Erythroblast (primary cell): ENCODE measurements around the gene THOP1.

Experiments used
- DNase-seq, 2 experiments: peaks; one replicate each; lab custom pipeline; 2025; lab: John Stamatoyannopoulos, UW
- GATA1 ChIP-seq: IDR thresholded peaks from 2 replicates; pipeline ENCODE4 v1.6.1; 2011; ENCODE audit warnings: low read depth, mild to moderate bottlenecking, control low read depth, low read length, moderate library complexity
- POLR2A ChIP-seq: IDR thresholded peaks from 2 replicates; pipeline ENCODE4 v1.6.1; 2011; ENCODE audit warnings: mild to moderate bottlenecking, low read length

Gene THOP1

GRCh38 chr19:2846180-2846894 is 61.0 kb downstream of the THOP1 start:
- no peak for DNase-seq
- TF ChIP-seq POLR2A (no peak), GATA1 (no peak)

GRCh38 chr19:2847507-2847906 is 62.2 kb downstream of the THOP1 start:
- TF ChIP-seq POLR2A = no peak
- no peak for TF ChIP-seq GATA1
- DNase-seq = no peak

GRCh38 chr19:2848616-2849015 is 63.3 kb downstream of the THOP1 start:
- DNase-seq = no peak

DNA sequence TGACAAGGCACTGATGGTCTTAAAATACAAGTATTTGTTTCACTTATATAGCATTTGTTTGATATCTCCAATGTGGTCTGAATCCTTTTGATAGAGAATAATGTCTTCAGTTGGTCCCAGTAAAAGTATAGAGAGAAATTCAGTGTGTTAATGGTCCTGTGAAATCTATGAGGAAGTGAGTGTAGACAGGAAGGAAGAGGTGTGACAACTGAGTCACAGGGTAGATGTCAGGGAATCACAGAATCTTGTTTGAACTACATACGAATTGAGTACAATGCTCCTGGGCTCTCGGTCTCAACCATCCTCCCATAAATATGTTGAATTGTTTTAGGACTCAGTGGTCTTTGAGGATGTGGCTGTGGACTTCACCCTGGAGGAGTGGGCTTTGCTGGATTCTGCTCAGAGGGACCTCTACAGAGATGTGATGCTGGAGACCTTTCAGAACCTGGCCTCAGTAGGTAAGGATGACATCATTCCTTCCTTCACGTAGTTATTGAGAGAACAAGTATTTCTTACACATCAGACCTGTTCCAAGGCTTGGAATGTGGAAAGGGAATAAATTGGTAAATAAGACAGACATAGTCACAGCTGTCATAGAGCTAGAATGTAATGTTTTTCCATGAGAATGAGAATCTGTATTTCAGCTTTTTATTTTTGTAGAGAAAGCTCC is 65.1 kb downstream of the THOP1 start:
- TF ChIP-seq GATA1 (no peak), POLR2A (no peak)
- DNase-seq = no peak

More at GRCh38 chr19:2848616-2849015, 63.3 kb downstream of the THOP1 start:
- TF ChIP-seq GATA1 = no peak
- no peak for TF ChIP-seq POLR2A

DNA sequence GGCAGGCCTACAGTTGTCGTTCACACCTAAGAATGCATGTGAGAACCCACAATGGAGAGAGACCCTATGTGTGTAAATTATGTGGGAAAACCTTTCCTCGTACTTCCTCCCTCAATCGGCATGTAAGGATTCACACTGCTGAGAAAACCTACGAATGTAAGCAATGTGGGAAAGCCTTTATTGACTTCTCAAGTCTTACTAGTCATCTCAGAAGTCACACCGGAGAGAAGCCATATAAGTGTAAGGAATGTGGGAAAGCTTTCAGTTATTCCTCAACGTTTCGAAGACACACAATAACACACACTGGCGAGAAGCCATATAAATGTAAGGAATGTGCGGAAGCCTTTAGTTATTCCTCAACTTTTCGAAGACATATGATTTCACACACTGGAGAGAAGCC is 67.3 kb downstream of the THOP1 start:
- no peak for DNase-seq
- TF ChIP-seq GATA1 = no peak
- TF ChIP-seq POLR2A = no peak

DNA sequence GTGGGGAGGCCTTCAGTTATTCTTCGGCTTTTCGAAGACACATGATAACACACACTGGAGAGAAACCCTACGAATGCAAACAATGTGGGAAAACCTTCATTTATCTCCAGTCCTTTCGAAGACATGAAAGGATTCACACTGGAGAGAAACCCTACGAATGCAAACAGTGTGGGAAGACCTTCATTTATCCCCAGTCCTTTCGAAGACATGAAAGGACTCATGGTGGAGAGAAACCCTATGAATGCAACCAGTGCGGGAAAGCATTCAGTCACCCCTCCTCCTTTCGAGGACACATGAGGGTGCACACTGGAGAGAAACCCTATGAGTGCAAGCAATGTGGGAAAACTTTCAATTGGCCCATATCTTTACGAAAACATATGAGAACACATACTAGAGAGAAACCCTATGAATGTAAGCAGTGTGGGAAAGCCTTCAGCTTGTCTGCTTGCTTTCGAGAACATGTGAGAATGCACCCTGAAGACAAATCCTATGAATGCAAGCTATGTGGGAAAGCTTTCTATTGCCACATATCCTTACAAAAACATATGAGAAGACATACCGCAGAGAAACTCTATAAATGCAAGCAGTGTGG is 67.8 kb downstream of the THOP1 start:
- TF ChIP-seq POLR2A = no peak
- no peak for TF ChIP-seq GATA1
- no peak for DNase-seq

- no peak for DNase-seq
- TF ChIP-seq GATA1 = no peak
Observed at GRCh38 chr19:2854849-2855248, 69.5 kb downstream of the THOP1 start.

GRCh38 chr19:2856457-2857050 is 71.3 kb downstream of the THOP1 start:
- TF ChIP-seq GATA1 (no peak), POLR2A (no peak)
- no peak for DNase-seq

DNA sequence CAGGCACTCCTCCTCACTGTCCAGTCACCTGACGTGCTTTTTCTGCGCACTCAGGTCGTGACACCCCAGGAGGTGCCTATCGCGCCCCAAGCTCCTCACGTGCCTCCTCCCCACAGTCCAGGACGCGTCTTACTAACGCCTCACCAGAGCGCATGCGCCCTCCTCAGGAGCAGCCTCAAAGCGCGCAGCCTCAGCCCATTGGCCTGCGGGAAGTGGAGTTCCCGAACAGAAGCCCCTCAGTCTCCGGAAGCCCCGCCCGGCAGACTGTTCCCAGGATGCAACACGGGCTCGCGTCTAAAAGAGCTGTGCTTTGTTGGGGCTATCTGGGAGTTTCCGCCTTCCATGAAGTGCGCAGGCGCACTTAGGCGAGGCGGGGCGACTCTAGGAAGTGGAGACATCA is 73.6 kb downstream of the THOP1 start:
- TF ChIP-seq POLR2A (no peak), GATA1 (no peak)

DNA sequence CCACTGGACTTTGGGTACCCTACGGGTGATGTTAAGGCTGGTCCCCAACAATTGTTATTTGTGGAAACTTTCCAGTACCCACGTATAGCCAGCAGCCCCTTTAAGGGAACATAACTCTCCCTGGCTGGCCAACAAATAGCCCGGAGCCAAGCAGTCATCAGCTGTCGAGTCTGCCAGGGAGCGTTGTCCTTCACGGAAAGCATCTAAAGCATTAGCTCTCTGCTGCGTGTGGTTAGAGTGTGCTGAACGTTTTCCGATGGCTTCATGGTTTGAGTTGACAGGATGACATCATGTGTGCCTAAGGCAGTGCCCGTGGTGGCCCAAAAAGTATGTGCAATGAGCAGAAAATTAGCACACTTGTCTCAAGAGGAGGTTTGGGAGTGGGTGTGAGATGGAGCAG is 78.5 kb downstream of the THOP1 start:
- no peak for DNase-seq
- TF ChIP-seq GATA1 (no peak), POLR2A (no peak)

More for the DNA sequence above, 73.6 kb downstream of the THOP1 start:
- DNase-seq = no peak
